Liver (tissue), 9 donors: ENCODE data around the gene F8. TPM values are rescaled to one million over a fixed set of nuclear protein-coding genes. Genes with fewer than 3 reads are reported as not detected.

Experiments
- DNase-seq: peaks from one replicate; pipeline ENCODE4 v3.0.0-alpha.2; 2017; ENCODE audit warnings: low spot score
- H3K27ac ChIP-seq, 2 donors: one replicate each; pipeline ENCODE4 v1.7.0; 2013; ENCODE audit warnings: inconsistent platforms in 2 of 2, low read length in 2 of 2, control low read depth in 1 of 2, low read depth in 1 of 2, mild to moderate bottlenecking in 1 of 2
- H3K27me3 ChIP-seq, 4 donors: one replicate each; pipeline versions ENCODE4 v1.6.1 to v1.7.0; 2013; ENCODE audit warnings: low read length in 3 of 4, inconsistent platforms in 1 of 4, mild to moderate bottlenecking in 1 of 4, moderate library complexity in 1 of 4; ENCODE audit not compliant: control insufficient read depth in 4 of 4, insufficient read depth in 4 of 4
- H3K36me3 ChIP-seq, 4 donors: one replicate each; pipeline versions ENCODE4 v1.6.1 to v1.7.0; 2013; ENCODE audit warnings: low read length in 3 of 4, mild to moderate bottlenecking in 3 of 4, low read depth in 1 of 4, moderate library complexity in 1 of 4; ENCODE audit not compliant: control insufficient read depth in 4 of 4, insufficient read depth in 3 of 4
- H3K4me1 ChIP-seq, 4 donors: one replicate each; pipeline versions ENCODE4 v1.6.1 to v1.7.0; 2013; ENCODE audit warnings: low read length in 3 of 4, mild to moderate bottlenecking in 3 of 4, moderate library complexity in 1 of 4; ENCODE audit not compliant: control insufficient read depth in 4 of 4, insufficient read depth in 4 of 4
- H3K4me3 ChIP-seq, 3 donors: one replicate each; pipeline versions ENCODE4 v1.6.1 to v1.7.0; 2013; ENCODE audit warnings: low read length in 3 of 3, control low read depth in 1 of 3, low read depth in 1 of 3, mild to moderate bottlenecking in 1 of 3
- H3K9ac ChIP-seq, 2 donors: one replicate each; pipeline ENCODE4 v1.7.0; 2013; ENCODE audit warnings: low read length in 2 of 2, mild to moderate bottlenecking in 2 of 2, moderate library complexity in 2 of 2, control low read depth in 1 of 2, low read depth in 1 of 2
- H3K9me3 ChIP-seq, 4 donors: one replicate each; pipeline versions ENCODE4 v1.6.1 to v1.7.0; 2013; ENCODE audit warnings: low read length in 3 of 4; ENCODE audit not compliant: control insufficient read depth in 4 of 4
- ATF3 ChIP-seq: IDR thresholded peaks from 2 replicates; pipeline ENCODE4 v1.6.1; 2016; ENCODE audit warnings: antibody characterized with exemption
- CTCF ChIP-seq: fragments of 150-350 bp; IDR thresholded peaks from 2 replicates; pipeline ENCODE4 v1.5.1; 2017; ENCODE audit warnings: improper control_type of control experiment, low read depth, low read length; ENCODE audit not compliant: missing input control
- EGR1 ChIP-seq, 2 donors: IDR thresholded peaks; 2 replicates each; pipeline ENCODE4 v1.6.1; 2016 to 2018; ENCODE audit warnings: antibody characterized with exemption in 2 of 2, low read depth in 2 of 2
- FOXA1 ChIP-seq: IDR thresholded peaks from 2 replicates; pipeline ENCODE4 v1.6.1; 2016; ENCODE audit warnings: antibody characterized with exemption
- FOXA2 ChIP-seq: IDR thresholded peaks from 2 replicates; pipeline ENCODE4 v1.6.1; 2016; ENCODE audit warnings: antibody characterized with exemption
- GABPA ChIP-seq, 2 donors: IDR thresholded peaks in 1 of 2; conservative IDR thresholded peaks in 1 of 2; 2 replicates each; pipeline ENCODE4 v1.6.1; 2016; ENCODE audit warnings: antibody characterized with exemption in 2 of 2, mild to moderate bottlenecking in 1 of 2, moderate library complexity in 1 of 2
- HNF4A ChIP-seq, 2 donors: conservative IDR thresholded peaks; 2 replicates each; pipeline ENCODE4 v1.6.1; 2016; ENCODE audit warnings: antibody characterized with exemption in 2 of 2, mild to moderate bottlenecking in 2 of 2
- HNF4G ChIP-seq: IDR thresholded peaks from 2 replicates; pipeline ENCODE4 v1.6.1; 2016; ENCODE audit warnings: antibody characterized with exemption
- JUND ChIP-seq, 2 donors: IDR thresholded peaks; 2 replicates each; pipeline ENCODE4 v1.6.1; 2016; ENCODE audit warnings: antibody characterized with exemption in 2 of 2
- MAX ChIP-seq: IDR thresholded peaks from 2 replicates; pipeline ENCODE4 v1.6.1; 2016; ENCODE audit warnings: antibody characterized with exemption
- NR2F2 ChIP-seq: IDR thresholded peaks from 2 replicates; pipeline ENCODE4 v1.6.1; 2016; ENCODE audit warnings: antibody characterized with exemption
- RAD21 ChIP-seq, 2 donors: IDR thresholded peaks; 2 replicates each; pipeline ENCODE4 v1.6.1; 2016; ENCODE audit warnings: antibody characterized with exemption in 2 of 2, mild to moderate bottlenecking in 2 of 2
- REST ChIP-seq: IDR thresholded peaks from 2 replicates; pipeline ENCODE4 v1.6.1; 2016; ENCODE audit warnings: antibody characterized with exemption, mild to moderate bottlenecking
- RXRA ChIP-seq, 2 donors: IDR thresholded peaks; 2 replicates each; pipeline ENCODE4 v1.6.1; 2017 to 2018; ENCODE audit warnings: antibody characterized with exemption in 2 of 2, mild to moderate bottlenecking in 1 of 2
- SP1 ChIP-seq: IDR thresholded peaks from 2 replicates; pipeline ENCODE4 v1.6.1; 2018; ENCODE audit warnings: antibody characterized with exemption, mild to moderate bottlenecking
- ZBTB33 ChIP-seq: IDR thresholded peaks from 2 replicates; pipeline ENCODE4 v1.6.1; 2016; ENCODE audit warnings: antibody characterized with exemption
- WGBS: extraction: QIAGEN DNeasy Blood & Tissue Kit; methylation state at CpG from one replicate; pipeline ENCODE4 v1.1.7; 2013; 5-methylcytosine and 5-hydroxymethylcytosine counted together
- polyA plus RNA-seq, 2 donors: library from polyadenylated mRNA; stranded (reverse) in 1 of 2; unstranded in 1 of 2; fragments of 200-250 nt in 1 of 2; fragments of >200 nt in 1 of 2; fragmentation: Nextera tagmentation in 1 of 2; extraction: Ambion mirVana in 1 of 2; gene quantifications; one replicate each; pipeline versions ENCODE4 v1.2.1 to v1.2.3, GENCODE V29; 2013 to 2015
- total RNA-seq, 2 donors: library from RNA; depleted of rRNA; stranded (reverse); fragments of >200 nt; gene quantifications; one replicate each; pipeline ENCODE4 v1.2.3, GENCODE V29; 2014
- donor health status: healthy.
- donor health status: healthy.
- donor health status: healthy.
- donor health status: healthy.
- donor health status: healthy.

F8 gene
- total and polyA plus RNA-seq, 4 donors, result 8.0 to 22.3 (median 13.8) TPM

- peak overlapping the region in 1 of 2 donors; percentile 13 for H3K9ac ChIP-seq
- peaks cover 2 to 27% (median 25%) of the 10 kb centered on the region in 4 donors for H3K4me1 ChIP-seq
- TF ChIP-seq NR2F2 (no peak), GABPA (IDR thresholded peaks at IDR 0.05 in 1 of 2, conservative IDR thresholded peaks at IDR 0.05 in 1 of 2) (no peak), ZBTB33 (no peak), CTCF (peak; percentile 70), MAX (no peak), SP1 (peak; percentile 12), RAD21 (IDR thresholded peaks at IDR 0.05) (peak; percentile 81 to 88), REST (no peak), RXRA (IDR thresholded peaks at IDR 0.05) (no peak), FOXA2 (no peak), ATF3 (no peak), HNF4G (no peak), HNF4A (conservative IDR thresholded peaks at IDR 0.05) (peak; percentile 11 to 26), FOXA1 (no peak), EGR1 (IDR thresholded peaks at IDR 0.05; ENCODE audit: low read depth in 2 of 2) (no peak), JUND (IDR thresholded peaks at IDR 0.05) (no peak)
- peak; percentile 59 for DNase-seq
- H3K27ac ChIP-seq, result peak overlapping the region in 1 of 2 donors; percentile 69
- 9% methylated on average over 25 of the region's 25 CpGs for WGBS
- peaks cover 0 to 5% (median 1%) of the 10 kb centered on the region in 4 donors for H3K36me3 ChIP-seq
- no peaks in the 10 kb centered on the region for H3K27me3 ChIP-seq
- no peaks in the 10 kb centered on the region for H3K9me3 ChIP-seq
- no peak overlapping the region for H3K4me3 ChIP-seq
Measured at GRCh38 chrX:155056877-155057792, 34.6 kb upstream of the F8 start.
